Cerebellar nuclear complex (tissue), 1 donor: ENCODE measurements around the gene RPS27.
"Not testable (repeated sequence)": the region's sequence is repeated elsewhere in the genome, so short reads cannot be mapped to it uniquely, and the experiment has no call there.

Experiments used
- DNase-seq, 2 experiments: peaks; one replicate each; lab custom pipeline; 2025; lab: John Stamatoyannopoulos, UW

RPS27 gene

DNA sequence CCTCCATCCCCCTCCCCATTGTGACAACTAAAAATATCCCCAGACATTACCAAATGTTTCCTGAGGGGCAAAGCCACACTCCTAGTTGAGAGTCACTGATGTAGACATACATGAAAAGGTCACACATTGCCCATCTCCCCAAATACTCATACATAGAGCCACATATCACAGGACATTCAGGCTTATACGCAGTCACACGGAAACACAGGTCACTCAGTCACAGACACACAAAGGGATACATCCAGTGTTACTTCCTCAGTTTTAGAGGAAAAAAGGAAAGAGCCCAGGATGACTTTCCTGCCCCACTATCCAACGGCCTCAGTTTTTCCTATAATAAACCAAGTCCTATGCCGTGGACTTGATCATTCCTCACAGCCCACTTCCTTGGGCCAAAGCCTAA is 29.1 kb upstream of the RPS27 start:
- DNase-seq = no peak

DNA sequence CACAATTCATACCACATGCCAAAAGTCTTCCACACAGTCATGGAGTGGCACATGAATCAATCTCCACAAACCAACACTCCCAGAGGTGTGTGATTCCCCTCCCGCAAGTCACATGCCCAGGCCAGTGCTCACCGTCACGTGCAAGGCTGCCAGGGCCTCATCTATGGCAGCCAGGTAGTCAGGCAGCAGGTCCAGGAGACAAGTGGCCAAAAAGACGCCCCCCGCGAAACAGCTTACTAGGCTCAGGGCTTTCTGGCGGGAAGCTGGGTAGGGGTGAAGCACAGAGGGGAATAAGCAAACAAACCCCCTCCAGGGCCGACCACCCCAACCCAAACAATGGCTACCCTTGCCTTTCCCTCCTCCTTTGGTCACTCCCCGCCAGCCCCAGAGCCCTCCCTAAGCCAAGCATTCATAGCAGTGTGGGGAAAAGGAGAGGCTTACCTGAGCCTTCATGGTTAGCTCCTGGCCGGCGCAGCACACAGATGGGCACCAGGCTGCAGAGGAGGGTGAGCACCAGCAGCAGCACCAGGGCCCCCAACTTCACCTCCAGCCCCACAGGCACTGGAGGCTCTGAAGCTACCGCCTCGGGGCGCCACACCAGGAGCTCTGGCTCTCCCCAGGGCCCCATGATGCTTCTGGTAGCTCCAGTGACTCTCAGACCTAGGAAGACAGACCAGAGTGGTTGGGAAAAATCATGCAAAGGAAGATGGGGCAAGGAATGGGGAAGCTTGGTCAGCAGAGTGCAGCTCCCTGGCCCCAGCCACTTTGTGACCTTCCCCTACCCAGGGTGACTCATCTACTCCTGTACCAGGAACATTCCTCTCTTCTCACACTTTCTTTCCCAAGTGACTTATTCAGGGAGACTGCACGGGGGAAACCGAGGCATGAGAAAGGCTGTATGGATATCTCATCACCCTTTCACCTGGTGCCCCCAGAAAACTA is 28.2 kb upstream of the RPS27 start:
- no peak for DNase-seq

DNA sequence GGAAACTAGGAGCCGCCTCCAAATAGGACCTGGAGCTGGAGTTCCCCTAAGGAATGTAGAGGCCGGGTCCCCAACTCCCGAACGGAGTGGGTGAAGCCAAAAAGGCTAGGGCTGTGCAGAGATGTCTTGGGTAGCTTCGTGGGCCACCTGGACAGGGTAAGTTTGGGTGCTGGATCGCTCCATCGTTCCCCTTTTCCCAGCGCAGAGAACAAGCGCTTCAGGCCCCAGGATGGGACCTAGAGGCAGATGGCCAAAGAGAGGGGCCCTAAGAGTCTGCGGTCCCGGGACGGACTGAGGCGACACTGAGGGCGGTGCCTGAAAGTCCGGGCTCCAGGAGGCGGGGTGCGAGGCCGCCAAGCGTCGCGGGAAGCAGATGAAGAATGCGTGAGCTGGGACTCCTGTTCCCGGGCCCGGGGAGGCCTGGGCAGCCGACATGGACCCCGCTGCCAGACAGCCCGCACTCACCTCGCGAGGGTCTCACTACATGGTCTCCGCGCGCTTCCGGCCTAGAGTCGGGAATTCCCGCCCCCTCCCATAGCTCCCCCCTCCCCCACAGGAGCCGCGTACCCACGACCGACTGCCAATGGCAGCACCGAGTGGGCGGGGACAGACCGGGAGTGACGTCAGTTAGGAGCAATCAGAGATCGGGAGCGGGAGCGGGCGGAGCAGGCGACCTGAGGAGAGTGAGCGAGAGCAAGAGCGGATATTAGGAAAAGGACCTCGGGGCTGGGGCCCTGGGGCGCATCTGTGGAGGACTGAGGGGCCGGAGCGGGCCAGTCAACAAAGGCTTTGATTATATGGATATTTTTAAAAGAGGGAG is 27.3 kb upstream of the RPS27 start, which contains the start of gene SLC39A1:
SLC39A1 (minus strand) TSS at position 508 of the 820 bp plus-strand sequence. CDS start 822 bp downstream, outside the sequence.
- peak; percentile 96 to 97 for DNase-seq

DNA sequence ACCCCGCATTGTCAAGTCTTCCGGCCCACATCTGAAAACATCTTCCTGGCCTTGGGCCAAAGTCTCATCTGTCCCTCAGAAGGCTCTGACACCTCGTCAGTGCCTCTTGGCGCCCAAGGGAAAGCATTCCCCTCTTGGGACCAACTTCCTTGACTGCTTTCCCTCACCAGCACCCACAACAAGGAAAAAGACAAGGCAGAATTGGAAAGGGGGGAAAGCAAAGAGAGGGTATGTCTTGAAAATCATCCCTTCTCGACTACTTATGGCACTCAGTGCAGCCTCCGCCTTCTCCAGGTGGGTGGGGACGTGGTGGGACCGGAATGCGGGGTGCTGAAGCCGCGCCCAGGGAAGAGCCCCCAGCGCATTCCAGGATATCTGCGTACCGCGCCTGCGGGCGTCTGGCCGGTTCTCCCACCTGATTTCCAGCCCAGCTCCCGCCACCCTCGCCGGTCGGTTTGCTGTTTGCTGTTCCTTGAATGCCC is 26.7 kb upstream of the RPS27 start:
- no peak for DNase-seq

DNA sequence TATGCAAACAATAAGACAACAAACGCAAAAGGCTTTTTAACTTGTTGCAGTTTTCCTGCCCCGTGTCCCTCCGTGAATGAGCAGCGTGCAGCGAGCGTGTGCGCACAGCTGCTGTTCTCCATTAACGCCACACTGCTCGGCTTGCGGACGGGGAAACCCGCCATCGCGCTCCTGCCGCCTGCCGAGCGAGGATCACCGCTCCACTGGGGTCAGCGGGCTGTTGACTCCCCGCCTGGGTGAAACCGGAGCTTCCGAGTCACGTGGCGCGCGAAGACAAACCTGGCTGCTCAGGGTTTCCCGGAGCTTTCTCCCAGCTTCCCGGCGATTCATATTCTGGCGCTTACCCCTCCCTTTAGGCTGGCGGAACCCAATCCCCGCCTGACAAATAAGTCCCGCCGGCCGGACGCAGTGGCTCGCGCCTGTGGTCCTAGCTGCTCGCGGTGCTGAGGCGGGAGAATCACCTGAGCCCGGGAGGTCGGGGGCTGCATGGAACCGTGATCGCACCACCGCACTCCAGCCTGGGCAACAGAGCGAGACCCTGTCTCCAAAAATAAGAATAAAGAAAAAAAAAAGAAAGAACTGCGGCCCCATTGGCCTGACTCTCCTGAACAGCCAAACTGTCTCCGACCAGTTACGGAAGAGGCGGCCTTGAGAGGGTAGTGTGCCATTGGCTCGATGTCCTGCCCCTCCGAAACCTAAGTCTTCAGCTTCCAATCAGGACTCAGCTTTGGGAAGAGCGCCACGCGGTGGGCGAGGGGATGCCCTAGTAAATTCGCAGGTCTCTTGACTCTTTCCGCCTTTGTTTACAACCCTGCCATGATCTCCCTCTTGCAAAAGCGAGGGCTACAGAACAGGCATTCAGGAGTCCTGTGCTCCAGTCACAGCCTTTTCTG is 23.2 kb upstream of the RPS27 start, which contains the start of gene CREB3L4:
CREB3L4 (plus strand) TSS at position 796 of the 893 bp plus-strand sequence. CDS start 624 bp downstream, outside the sequence.
- peak; percentile 81 to 97 for DNase-seq

DNA sequence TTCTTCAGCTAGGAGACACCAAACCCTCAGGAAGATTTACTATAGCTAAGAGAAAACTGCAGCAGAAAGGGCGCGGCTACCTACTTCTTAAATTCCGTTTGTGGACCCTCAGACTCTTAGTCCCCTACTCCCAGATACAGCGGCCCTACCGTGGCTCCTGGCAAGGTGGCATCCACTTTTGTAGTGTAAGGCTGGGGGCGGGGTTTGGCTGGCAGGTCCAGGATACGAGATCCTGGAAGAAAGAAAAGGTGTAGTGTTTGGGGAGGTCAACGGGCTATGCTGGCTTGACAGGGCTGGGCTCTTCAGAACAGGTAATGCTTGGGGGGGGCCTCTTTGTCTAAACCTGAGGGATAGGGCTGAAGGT is 22.6 kb upstream of the RPS27 start:
- DNase-seq = no peak

DNA sequence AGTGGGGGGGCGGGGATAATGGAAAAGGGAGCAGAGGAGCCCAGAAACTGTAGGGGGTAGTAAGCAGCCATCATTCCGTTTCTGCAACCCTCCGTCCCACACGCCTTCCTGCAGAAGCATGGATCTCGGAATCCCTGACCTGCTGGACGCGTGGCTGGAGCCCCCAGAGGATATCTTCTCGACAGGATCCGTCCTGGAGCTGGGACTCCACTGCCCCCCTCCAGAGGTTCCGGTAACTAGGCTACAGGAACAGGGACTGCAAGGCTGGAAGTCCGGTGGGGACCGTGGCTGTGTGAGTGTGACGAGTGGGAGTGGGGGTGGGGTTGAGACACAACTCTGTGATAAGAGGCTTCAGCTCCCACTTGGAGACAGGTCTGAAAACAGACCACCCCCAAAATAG is 22.2 kb upstream of the RPS27 start:
- no peak for DNase-seq

DNA sequence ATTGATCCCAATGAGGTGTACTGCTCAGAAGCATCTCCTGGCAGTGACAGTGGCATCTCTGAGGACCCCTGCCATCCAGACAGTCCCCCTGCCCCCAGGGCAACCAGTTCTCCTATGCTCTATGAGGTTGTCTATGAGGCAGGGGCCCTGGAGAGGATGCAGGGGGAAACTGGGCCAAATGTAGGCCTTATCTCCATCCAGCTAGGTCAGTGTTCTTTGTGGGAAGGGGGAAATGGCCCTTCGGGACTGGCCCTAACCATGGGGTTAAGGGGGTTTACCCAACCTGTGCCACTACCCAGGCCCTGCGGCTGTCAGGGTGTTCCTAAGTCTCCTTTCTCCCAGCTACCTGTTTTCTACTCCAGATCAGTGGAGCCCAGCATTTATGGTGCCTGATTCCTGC is 21.6 kb upstream of the RPS27 start:
- DNase-seq = no peak

DNA sequence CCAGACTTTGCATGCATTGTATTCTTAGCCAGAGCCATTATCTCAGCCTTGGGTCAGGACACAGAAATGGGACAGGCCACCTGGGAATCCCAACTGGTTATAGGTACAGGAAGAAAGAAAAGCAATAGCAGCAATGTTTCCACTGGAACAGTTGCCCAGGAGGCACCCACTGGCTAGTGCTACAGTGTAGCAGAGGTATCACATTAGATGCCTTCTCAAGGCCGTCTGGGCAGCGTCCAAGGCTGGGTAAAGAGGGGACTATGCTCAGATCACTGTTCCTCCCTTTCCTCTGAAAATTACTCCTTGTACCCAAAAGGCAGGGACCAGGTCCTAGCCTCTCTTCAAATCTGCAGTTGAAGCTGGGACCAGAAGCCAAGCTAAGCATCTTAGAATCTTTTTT is 20.2 kb upstream of the RPS27 start:
- DNase-seq = no peak

DNA sequence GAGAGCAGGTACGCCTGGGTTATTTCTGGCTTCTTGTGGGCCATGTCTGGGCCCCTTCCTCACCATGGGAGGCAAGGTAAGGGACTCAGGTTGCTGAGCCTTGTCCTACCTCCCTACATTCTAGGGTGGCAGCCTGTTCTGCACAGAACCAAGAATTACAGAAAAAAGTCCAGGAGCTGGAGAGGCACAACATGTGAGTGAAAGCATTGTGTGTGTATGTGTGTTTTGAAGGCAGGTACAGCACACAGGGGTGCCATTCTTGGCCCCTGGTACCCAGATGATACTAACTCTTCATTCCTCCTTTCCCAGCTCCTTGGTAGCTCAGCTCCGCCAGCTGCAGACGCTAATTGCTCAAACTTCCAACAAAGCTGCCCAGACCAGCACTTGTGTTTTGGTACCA is 17.5 kb upstream of the RPS27 start:
- DNase-seq = no peak

DNA sequence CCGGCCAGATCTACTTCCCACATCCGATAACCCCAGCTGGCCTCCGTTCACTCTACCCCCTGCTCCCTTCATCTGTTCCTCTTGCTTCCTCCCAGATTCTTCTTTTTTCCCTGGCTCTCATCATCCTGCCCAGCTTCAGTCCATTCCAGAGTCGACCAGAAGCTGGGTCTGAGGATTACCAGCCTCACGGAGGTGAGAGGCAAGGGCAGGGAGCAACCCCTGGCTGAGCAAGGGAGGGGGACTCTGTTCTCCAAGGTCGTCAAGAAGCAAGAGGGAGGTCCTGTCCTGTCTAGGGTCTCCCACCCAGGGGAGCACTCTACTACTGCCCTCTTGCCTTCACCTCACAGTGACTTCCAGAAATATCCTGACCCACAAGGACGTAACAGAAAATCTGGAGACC is 17.0 kb upstream of the RPS27 start:
- no peak for DNase-seq

DNA sequence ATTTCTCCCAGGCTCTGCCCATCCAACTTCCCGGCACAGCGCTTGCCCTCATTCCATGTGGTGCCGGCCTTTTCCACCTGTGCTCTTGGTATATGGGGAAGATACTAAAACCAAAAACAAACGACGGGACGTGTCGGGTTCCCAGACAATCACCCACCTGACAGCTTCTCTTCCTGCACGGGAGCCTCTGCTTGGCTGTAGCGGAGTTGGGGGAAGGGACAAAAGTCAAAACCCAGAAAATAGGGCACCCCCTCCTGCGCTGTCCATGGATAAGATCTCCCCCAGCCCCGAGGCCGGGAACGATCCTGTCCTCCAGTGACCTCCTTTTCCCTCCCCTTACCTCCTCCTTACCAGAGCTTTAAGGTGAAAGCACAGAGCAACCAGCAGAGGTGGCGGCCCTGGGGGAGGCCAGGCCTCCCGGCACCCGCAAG is 13.7 kb upstream of the RPS27 start:
- no peak for DNase-seq

DNA sequence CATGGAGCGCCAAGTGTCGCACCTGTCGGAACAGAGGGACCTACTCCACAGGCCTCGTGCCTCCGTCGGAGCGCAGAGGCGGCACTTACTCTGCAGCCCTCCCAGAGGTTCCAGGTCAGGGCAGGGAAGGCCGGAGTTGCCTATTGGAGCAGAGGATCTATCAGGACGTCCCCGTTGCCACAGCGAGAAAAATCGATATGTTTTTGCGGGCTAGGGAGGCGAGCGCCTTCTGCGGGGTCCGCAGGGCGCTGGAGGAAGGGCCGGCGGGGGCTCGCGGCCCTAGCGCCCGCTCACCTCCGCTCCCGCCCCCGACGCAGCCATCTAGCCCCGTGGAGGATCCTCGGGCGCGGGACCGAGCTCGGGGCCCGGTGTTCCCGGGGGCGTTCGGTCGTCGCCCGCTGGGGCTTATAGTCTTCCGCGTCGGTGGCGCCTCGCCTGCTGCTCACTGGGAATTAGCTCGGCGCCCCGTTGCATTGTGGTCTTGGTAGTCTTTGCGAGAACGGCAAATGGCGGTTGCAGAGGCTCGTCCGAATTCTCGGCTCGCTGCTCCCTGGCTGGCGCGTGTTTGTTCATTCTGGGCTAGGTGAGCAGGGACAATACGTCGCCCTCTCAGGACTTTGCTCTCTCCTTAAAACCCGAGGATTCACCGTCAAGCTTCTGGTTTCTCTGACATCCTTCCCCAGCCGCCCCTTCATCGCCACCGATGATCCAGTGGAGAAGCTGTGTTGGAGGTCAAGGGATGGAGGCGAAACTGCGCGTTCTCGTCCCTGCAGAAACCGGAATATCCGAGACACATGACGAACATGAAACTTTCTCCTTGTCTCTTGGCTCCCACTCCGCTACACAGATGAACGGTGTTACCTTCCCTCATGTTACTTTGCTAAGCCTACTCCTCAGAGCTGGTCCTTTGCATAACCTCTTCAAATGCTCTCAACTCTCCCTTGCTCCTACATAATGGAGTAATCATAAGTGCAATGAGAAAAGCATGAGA is 13.0 kb upstream of the RPS27 start, which contains the start of gene JTB:
JTB (minus strand) TSS at position 425 of the 991 bp plus-strand sequence; CDS start at position 3, 422 bp downstream.
- DNase-seq = peak in 1 of 2 experiments; percentile 69

DNA sequence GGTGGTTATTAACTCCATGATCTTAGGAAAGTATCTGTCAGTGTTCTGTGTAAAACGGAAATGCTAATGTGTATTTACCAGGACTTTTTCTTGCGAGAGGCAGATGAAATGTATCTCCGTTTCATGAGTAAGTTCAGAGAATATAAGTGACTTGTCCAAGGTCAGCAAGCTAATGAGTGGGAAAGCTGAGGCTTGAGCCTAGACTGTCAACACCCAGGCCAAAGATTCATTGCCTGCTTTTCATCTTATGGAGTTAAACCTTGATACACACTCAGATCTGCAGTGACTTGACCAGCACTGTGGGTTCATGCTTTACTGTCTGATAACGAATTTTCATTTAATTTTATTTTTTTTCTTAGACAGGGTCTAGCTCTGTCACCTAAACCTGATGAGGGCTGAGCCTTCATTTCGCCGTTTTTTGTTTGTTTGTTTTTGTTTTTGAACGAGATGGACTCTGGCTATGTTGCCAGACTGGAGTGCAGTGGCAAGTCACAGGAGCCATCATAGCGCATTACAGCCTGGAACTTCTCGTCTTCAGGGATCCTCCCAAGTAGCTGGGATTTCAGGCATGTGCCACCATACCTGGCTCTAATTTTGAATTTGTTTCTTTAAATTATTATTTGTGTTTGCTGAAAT is 12.2 kb upstream of the RPS27 start:
- DNase-seq = no peak

DNA sequence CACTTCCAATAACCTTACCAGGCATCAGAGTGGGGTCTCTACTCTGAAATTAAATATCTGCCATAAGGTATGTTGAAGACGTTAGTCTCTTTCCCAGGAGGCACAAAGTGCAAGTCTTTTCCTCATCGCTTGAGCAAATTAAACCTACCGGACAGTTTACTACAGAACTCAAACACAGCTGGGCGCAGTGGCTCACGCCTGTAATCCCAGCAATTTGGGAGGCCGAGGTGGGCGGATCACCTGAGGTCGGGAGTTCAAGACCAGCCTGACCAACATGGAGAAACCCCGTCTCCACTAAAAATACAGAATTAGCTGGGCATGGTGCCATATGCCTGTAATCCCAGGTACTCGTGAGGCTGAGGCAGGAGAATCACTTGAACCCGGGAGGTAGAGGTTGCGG is 11.5 kb upstream of the RPS27 start:
- DNase-seq = not testable (repeated sequence)

DNA sequence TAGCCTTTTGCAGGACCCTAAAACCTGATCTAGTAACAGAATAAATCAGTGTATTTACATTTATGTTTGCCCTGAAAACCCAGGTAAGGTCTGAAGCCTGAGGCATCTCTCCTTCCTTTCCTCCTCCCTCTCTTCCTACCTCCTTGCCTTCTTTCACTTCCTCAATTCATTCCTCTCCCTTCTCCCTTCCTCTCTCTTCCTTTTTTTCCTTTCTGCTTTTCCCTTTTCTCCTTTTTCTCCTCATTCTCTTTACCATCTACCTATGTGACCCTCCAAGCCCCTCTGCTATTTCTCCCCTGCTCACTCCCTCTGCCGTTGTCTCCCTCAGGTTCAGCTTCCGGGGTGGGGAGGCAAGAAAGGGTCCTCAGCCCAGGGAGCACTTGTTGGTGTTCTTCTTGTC is 8.8 kb upstream of the RPS27 start:
- DNase-seq = not testable (repeated sequence)

DNA sequence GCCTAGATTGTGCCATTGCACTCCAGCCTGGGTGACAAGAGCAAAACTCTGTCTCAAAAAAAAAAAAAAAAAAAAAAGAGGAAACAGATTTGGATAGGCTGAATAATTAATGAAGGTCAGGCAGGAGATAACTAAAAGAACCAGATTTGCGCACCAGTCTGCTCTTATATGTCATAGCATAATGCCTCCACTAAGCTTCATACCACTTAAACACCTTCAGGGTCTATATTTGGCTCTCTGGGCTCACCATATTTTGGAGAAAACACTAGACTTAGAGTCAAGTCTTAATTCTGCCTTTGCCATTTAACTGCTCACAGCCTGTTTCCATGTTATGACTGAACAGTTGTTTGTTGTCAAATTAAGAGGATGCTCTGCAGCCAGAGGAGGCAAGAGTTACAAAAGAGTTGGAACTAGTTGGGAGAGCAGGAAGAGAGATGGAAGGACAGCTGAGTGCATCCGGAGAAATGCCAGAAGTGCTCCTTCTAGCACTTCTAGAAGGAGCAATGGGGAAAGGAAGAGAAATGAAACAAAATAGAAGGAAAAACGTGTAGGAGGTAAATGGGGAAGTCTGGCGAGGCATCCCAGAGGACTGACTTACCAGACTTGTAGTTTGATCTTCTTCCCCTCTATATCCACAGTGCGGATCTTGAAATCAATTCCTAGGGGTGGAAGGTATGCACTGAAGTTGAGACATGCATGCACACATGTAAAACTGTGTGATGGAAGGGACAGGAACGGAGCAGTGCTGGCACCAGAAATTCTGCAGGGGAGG is 6.3 kb upstream of the RPS27 start:
- DNase-seq = no peak

DNA sequence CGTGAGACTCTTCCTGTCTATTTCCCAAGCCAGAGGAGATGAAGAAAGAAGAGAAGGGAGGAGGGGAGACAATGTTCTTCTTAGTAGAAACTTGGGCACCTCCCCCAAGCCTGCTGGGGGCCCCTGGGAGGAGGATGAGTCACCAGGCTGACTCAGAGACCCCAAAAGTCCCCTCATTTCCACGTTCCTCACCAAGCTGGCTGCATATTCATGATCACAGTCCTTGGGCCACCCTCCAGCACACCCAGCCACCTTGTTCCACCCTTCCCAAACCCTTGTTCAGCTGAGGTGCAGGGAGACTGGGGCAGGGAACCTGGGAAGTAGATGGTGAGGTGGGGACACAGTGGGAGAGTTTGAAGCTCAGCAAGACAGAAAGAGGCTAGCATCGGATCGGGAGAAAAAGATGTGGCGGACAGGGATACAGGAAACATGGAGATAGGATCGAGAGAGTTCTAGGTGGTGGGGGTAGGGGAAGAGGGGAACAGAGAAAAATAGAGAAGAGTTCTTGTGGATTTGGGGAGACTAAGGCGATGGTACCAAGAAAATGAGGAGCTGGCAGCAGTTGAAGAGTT is 5.1 kb upstream of the RPS27 start:
- DNase-seq = no peak
